Right hindlimb (tissue), 1 donor: ENCODE data around the gene TMEM213.
"Not testable (repeated sequence)": the region's sequence is repeated elsewhere in the genome, so short reads cannot be mapped to it uniquely, and the experiment has no call there.

Source experiments
- DNase-seq: peaks from one replicate; pipeline ENCODE4 v3.0.0-alpha.2; 2018

Gene TMEM213

DNA sequence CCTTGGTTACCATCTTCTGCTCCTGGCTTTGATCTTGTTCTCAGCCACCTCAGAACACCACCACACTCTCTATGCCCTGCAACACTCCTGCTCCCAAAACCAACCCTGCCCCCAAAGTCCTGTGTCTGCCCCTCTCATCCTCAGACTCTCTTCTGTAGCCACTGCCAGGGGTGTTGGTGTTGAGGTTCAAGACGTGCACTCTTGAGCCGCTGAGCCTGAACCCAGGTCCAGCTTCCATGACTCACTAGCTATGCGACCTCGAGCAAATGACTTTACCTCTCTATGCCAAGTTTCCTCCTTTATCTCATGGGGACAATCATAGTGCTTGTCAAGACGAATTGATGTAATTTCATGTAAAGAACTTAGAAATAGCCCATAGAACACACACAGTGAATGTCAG lies 1.0 kb downstream of the TMEM213 start:
- DNase-seq: no peak

- no peak for DNase-seq
Measured at GRCh38 chr7:138799336-138800000, 1.7 kb downstream of the TMEM213 start.

DNA sequence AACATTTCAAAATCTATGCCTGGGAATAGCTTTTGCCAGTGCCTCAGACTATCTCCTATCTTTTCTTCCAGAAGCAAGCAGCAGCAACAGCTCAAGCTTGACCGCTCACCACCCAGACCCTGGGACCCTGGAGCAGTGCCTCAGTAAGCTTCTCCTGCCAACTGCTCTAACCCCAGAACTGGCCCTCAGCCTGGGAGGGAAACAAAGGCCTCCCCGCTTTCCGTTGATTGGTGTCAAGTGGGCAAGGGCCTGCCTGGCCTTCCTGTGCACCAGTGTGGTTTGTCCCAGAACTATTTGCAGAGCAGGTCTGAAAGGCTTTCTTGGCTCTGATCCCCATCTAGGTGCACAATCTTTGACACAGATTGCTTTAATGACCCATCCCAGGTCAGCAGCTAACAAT lies 3.5 kb downstream of the TMEM213 start:
- no peak for DNase-seq

GRCh38 chr7:138802706-138803105 lies 4.9 kb downstream of the TMEM213 start:
- no peak for DNase-seq

GRCh38 chr7:138804618-138805017 lies 6.8 kb downstream of the TMEM213 start:
- DNase-seq: no peak

- no peak for DNase-seq
Measured at GRCh38 chr7:138809346-138809745, 11.6 kb downstream of the TMEM213 start.

GRCh38 chr7:138811327-138811726 lies 13.5 kb downstream of the TMEM213 start:
- not testable (repeated sequence) for DNase-seq

GRCh38 chr7:138813945-138814344 lies 16.2 kb downstream of the TMEM213 start:
- DNase-seq: no peak

- no peak for DNase-seq
Measured at GRCh38 chr7:138814816-138815332, 17.1 kb downstream of the TMEM213 start.

DNA sequence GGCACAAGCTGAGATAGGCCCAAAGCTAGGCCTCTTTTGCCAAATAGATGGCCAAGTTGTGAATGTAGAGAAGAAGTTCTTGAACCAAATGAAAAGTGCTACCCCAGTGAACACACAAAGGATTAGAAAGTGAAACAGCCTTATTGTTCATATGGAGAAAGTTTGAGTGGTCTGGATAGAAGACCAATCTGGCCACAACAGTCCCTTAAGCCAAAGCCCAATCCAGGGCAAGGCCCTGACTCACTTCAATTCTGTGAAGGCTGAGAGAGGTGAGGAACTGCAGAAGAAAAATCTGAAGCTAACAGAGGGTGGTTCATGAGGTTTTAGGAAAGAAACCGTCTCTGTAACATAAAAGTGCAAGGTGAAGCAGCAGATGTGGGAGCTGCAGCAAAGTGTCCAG lies 18.9 kb downstream of the TMEM213 start:
- DNase-seq: no peak

DNA sequence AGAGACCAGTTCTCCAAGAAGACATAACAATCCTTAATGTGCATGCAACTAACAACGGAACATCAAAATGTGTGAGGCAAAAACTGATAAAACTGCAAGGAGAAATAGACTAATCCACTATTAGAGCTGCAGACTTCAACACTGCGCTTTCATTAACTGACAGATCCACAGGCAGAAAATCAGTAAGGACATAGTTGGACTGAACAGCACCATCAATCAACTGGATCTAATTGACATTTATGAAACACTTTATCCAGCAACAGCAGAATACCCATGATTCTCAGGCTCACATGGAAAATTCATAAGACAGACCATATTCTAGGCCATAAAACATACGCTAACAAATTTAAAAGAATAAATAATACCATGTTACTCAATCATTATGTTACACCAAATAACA lies 21.8 kb downstream of the TMEM213 start:
- DNase-seq: no peak

DNA sequence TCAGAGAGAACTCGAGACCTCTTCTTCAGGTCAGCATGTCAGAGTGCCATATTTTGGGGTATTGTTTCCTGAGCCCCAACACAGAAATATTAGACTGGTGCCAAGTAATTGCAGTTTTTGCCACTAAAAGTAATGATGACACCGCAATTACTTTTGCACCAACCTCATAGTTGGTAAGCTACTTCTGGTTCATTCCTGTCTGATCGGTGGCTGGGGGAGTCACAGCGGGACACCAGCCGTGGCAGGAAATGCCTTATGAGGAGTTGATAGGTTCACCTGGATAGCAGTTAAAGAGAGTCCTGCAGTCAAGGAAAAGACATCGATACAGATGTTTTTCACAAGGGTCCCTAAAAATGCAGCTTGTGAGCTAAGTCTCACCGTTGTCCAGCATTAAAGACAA lies 24.1 kb downstream of the TMEM213 start:
- no peak for DNase-seq

- no peak for DNase-seq
Measured at GRCh38 chr7:138822867-138823535, 25.2 kb downstream of the TMEM213 start.

- no peak for DNase-seq
Measured at GRCh38 chr7:138825049-138825721, 27.4 kb downstream of the TMEM213 start.

- no peak for DNase-seq
Measured at GRCh38 chr7:138828302-138828701, 30.5 kb downstream of the TMEM213 start.

DNA sequence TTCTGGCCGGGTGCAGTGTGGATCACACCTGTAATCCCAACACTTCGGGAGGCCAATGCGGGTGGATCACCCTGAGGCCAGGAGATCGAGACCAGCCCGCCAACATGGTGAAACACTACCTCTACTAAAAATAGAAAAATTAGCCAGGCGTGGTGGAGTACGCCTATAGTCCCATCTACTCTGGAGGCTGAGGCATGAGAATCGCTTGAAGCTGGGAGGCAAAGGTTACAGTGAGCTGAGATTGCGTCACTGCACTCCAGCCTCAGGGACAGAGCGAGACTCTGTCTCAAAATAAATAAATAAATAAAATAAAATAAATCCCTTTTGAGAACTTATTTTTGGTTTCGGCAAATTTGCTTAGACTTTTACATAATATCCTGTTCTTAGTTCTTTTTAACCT lies 31.5 kb downstream of the TMEM213 start:
- no peak for DNase-seq

GRCh38 chr7:138832966-138833365 lies 35.2 kb downstream of the TMEM213 start:
- DNase-seq: no peak

DNA sequence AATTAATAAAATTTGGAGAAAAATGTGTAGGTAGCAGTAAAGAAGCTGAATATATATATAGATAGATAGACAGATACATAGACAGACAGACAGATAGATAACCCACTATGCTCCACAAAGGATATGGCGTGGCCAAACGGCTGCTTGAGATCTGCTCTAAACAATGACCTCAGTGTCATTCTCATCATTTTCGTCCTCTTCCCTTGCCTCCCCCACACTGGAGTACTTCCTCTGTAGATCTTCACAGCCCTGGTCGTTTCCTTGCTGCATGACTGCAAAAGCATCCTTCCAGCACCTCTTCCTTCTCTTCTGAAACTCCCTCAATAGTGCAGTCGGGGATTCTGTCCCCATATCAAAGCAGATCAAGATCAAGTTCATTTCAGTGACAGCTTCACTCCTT lies 35.8 kb downstream of the TMEM213 start:
- no peak for DNase-seq

DNA sequence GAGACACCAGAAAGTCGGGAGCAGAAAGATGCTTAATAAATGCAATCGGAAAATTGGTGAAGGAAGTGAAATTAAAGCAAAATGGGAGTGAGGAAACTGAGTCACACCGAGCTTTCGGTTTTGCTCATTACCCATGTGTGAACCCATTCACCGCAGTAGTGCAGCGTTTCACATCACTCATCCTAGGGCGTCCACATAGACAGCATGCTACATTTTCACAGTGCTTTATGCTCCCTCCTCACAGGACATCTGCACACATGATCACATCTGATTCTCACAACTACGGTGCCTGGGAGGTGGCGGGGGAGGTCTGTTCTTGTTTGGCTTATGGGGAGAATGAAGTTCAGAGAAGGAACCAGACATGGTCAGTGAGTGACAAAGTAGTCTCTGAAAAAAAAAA lies 36.8 kb downstream of the TMEM213 start:
- DNase-seq: no peak

DNA sequence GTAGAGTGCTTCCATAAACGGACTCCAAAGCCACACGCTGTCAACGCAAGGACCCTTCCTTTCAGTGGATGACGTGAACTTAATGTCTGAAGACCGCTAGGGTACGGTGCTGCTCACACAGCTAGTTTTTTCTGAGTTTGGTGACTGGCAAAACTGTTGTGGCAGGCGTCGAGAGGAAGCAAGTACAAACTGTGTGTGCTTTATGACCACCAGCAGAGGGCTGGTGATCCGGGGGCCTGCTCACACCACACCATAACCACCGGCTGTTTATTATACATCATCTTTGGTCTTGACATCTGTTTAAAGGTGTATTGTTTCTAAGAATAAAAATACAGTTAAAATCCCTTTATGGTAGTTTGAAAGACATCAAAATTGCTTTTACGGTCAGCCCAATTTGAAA lies 37.3 kb downstream of the TMEM213 start:
- no peak for DNase-seq

DNA sequence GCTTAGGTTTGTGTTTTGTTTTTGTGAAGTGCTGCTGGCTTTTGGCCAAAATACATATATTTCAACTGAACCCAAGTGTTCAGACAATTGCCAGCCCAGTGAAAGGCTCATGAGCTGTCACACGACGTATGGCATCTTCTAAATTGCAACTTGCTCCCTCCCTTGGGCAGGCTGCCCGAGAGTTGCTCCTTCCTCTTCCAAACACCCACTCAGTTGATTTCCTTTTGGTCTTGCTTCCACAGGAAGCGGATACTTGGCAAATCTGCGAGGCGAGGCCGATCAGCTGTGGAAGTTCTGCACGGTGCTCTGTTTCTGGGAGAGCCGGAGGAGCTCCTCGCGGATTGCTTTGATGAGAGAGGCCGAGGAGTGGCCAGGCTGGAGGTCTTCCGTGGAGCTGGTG lies 39.8 kb downstream of the TMEM213 start:
- DNase-seq: peak; percentile 59

DNA sequence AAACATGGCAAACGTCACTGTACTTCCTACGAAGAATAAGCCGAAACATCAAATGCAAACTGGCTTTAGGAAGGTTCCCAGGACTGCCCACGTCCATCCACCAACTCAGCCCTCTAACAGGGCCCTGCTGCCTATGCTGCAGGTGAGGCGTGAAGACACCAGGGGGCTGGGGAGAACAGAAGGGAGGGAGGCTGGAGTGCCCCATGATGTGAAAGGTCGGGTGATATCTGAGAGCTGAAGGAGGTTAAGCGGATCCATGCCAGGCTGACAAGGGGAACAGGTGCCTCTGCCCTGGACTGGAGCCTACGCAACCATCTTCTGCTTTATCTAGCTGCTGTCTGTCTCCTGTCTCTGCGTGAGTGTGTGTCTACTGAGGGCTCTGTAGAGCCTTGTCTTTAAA lies 40.4 kb downstream of the TMEM213 start:
- peak; percentile 24 for DNase-seq

- DNase-seq: no peak
Measured at GRCh38 chr7:138842111-138842510, 44.3 kb downstream of the TMEM213 start.
